Spinal cord (tissue), 10 donors: ENCODE measurements around the gene FOXG1. TPM values are rescaled to one million over a fixed set of nuclear protein-coding genes. Genes with fewer than 3 reads are reported as not detected.

Experiments used
- DNase-seq, 6 donors: peaks; one replicate each; pipeline versions ENCODE4 v3.0.0 to v3.0.0-alpha.2; 2013 to 2015; ENCODE audit warnings: low spot score in 6 of 6, low read depth in 4 of 6
- H3K27ac ChIP-seq: one replicate; pipeline ENCODE4 v1.5.1; 2013; ENCODE audit warnings: low read depth, low read length, control low read depth
- H3K27me3 ChIP-seq: one replicate; pipeline ENCODE4 v1.6.1; 2013; ENCODE audit warnings: low read length; ENCODE audit not compliant: control insufficient read depth, insufficient read depth
- H3K36me3 ChIP-seq: one replicate; pipeline ENCODE4 v1.6.1; 2013; ENCODE audit warnings: low read length; ENCODE audit not compliant: control insufficient read depth, insufficient read depth
- H3K4me1 ChIP-seq: one replicate; pipeline ENCODE4 v1.6.1; 2013; ENCODE audit warnings: low read length; ENCODE audit not compliant: control insufficient read depth, insufficient read depth
- H3K4me3 ChIP-seq: one replicate; pipeline ENCODE4 v1.5.1; 2013; ENCODE audit warnings: low read depth, low read length, control low read depth
- H3K9me3 ChIP-seq: one replicate; pipeline ENCODE4 v1.6.1; 2013; ENCODE audit warnings: low read length; ENCODE audit not compliant: control insufficient read depth, insufficient read depth
- WGBS: methylation state at CpG from one replicate; pipeline ENCODE4 v1.1.5; 2013; ENCODE audit warnings: missing lambda C conversion rate; ENCODE audit not compliant: insufficient coverage; 5-methylcytosine and 5-hydroxymethylcytosine counted together
- long read RNA-seq, 4 donors: transcript quantifications; one replicate each; lab custom pipeline, GENCODE V29; 2026
- polyA plus RNA-seq, 2 donors: library from polyadenylated mRNA; unstranded; fragments of 120-200 nt; gene quantifications; one replicate each; pipeline ENCODE4 v1.2.1, GENCODE V29; 2013; ENCODE audit not compliant: insufficient read length in 2 of 2
- total RNA-seq, 2 donors: library from RNA; depleted of rRNA in 1 of 2; stranded (reverse); fragments of 120-200 nt in 1 of 2; fragments of >200 nt in 1 of 2; gene quantifications; one replicate each; pipeline versions ENCODE4 v1.2.3 to v1.2.4, GENCODE V29; 2013 to 2014
- donor health status: healthy.

Gene FOXG1
- 1 to 10 TPM in 1 of 2 donors, not detected in 1; 1.5 TPM for total RNA-seq
- not detected for polyA plus RNA-seq
- long read RNA-seq, donor 1 = 0 reads
- long read RNA-seq, donor 2, full-length matches to known transcripts = 2 of 2 reads
- long read RNA-seq, donor 2, partial matches to known transcripts = 0 of 2 reads
- long read RNA-seq, donor 2, other reads (novel, unspliced or antisense) = 0 of 2 reads
- long read RNA-seq, donor 3, full-length matches to known transcripts = 52 of 52 reads
- long read RNA-seq, donor 3, partial matches to known transcripts = 0 of 52 reads
- long read RNA-seq, donor 3, other reads (novel, unspliced or antisense) = 0 of 52 reads
- long read RNA-seq, donor 4 = 0 reads

DNA sequence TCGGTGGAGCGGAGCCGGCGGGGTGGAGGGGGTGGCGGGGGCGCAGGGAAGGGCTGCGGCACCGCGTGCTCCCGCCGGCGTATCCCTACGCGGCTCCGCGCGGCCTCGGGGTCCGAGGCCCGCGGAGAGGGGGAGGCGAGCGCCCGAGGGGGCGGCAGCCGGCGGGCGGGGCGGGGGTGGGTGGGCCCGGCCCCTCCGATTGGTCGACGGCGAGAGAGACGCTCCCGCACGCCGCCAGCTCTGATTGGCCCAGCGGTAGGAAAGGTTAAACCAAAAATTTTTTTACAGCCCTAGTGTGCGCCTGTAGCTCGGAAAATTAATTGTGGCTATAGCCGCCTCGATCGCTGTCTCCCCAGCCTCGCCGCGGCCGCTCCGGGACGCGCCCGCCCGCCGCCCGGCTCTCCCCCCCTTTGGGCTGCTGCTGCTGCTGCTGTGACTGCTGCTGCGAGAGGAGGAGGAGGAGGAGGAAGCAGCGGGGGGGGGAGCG, at the start of gene FOXG1:
Gene FOXG1 (plus strand): TSS at position 319 of the 487 bp plus-strand sequence. CDS start 493 bp downstream, outside the sequence.
- Histone ChIP-seq H3K27me3 (peaks cover 88% of the 10 kb centered on the region), H3K36me3 (no peaks in the 10 kb centered on the region), H3K27ac (no peak within 1 kb of the TSS), H3K4me1 (peaks cover 18% of the 10 kb centered on the region), H3K9me3 (no peaks in the 10 kb centered on the region), H3K4me3 (no peak within 1 kb of the TSS)
- DNase-seq = peak in 2 of 6 donors; percentile 17 to 96
- WGBS = under 1% methylated on average over 46 of the region's 58 CpGs

- H3K27ac ChIP-seq = no peak overlapping the region
- H3K9me3 ChIP-seq = no peaks in the 10 kb centered on the region
- no peaks in the 10 kb centered on the region for H3K4me1 ChIP-seq
- H3K27me3 ChIP-seq = no peaks in the 10 kb centered on the region
- no peak for DNase-seq
- H3K4me3 ChIP-seq = no peak overlapping the region
- no peaks in the 10 kb centered on the region for H3K36me3 ChIP-seq
- WGBS = 100% methylated on average over 1 of the region's 5 CpGs
Measured at GRCh38 chr14:28719130-28719529, 47.5 kb upstream of the FOXG1 start.

GRCh38 chr14:28731358-28731757, 35.2 kb upstream of the FOXG1 start:
- no peaks in the 10 kb centered on the region for H3K4me1 ChIP-seq
- no peaks in the 10 kb centered on the region for H3K9me3 ChIP-seq
- no peaks in the 10 kb centered on the region for H3K36me3 ChIP-seq
- no peak overlapping the region for H3K4me3 ChIP-seq
- H3K27ac ChIP-seq = no peak overlapping the region
- no CpG with 5 or more reads among the region's 2 CpGs for WGBS
- DNase-seq = no peak
- H3K27me3 ChIP-seq = no peaks in the 10 kb centered on the region

DNA sequence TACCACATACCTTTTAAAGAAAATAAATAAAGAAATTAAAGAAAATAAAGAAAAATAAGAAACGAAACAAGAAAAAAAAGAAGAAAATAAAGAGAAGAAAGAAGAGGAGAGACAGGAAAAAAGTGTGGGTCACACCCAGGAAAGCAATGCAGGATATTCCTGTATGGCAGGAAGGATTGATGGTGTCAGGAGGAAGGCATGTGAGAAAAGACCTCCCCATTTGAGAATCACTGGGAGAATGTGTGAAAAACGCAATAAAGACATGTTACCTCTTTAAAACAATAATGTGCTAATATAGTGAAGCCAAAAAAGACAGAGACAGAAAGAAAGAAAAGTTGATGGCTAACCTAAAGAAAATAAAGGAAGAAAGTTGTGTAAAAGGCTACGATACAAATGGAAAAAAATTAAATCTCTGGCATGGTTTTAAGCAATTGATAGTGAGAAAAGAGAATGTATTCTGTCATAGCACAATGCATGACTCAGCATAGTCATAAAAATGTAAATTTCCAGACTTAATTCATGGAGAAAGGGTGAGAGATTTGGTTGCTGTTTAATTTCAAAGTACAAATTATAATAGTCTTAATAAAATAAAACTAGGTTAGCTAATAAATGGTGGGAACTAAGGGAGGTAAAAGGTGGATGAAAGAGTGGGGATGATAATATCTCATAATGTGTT, 24.3 kb upstream of the FOXG1 start:
- Histone ChIP-seq H3K27ac (no peak overlapping the region), H3K27me3 (no peaks in the 10 kb centered on the region), H3K4me1 (no peaks in the 10 kb centered on the region), H3K36me3 (no peaks in the 10 kb centered on the region), H3K4me3 (no peak overlapping the region), H3K9me3 (no peaks in the 10 kb centered on the region)
- DNase-seq = no peak
- WGBS = 83% methylated on average over 1 of the region's 3 CpGs

GRCh38 chr14:28744126-28744525, 22.5 kb upstream of the FOXG1 start:
- Histone ChIP-seq H3K4me1 (no peaks in the 10 kb centered on the region), H3K4me3 (no peak overlapping the region)
- DNase-seq = no peak

GRCh38 chr14:28745176-28745575, 21.4 kb upstream of the FOXG1 start:
- no peaks in the 10 kb centered on the region for H3K27me3 ChIP-seq
- no peak overlapping the region for H3K27ac ChIP-seq
- no peaks in the 10 kb centered on the region for H3K9me3 ChIP-seq
- H3K4me3 ChIP-seq = no peak overlapping the region
- no peaks in the 10 kb centered on the region for H3K4me1 ChIP-seq
- DNase-seq = no peak
- no CpG with 5 or more reads among the region's 1 CpG for WGBS
- H3K36me3 ChIP-seq = no peaks in the 10 kb centered on the region

More at GRCh38 chr14:28744126-28744525, 22.5 kb upstream of the FOXG1 start:
- no peaks in the 10 kb centered on the region for H3K36me3 ChIP-seq
- H3K9me3 ChIP-seq = no peaks in the 10 kb centered on the region
- H3K27ac ChIP-seq = no peak overlapping the region
- H3K27me3 ChIP-seq = no peaks in the 10 kb centered on the region

- DNase-seq = no peak
- 58% methylated on average over 1 of the region's 1 CpG for WGBS
Measured at GRCh38 chr14:28746247-28746646, 20.3 kb upstream of the FOXG1 start.

DNA sequence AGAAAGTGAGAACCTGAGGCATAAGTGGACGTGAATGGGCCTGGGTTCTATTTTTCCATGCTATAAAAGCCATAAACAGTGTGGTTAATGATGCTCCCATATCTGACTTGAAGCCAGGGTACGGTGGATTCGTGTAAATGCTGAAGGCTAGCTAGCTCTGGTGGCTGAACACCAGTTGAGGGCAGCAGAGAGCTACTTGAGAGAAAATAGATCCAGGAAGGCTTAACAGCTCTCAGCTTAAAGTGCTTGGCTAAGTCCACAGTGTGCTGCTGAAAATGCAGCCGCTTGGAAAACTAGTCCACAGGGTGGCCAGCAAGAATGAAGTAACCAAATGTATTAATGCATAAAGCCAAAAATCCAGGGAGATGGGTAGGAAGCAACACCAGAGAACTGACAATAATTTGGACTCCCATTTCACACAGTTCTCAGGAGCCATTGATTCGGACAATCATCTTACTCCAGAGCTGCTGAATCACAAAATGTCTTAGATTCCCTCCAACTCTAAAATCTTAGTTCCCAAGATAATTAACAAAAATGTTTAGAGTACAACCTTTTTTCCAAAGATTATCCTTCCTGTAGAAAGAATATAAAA, 15.0 kb upstream of the FOXG1 start:
- Histone ChIP-seq H3K4me3 (no peak overlapping the region), H3K9me3 (peaks cover 1% of the 10 kb centered on the region), H3K4me1 (no peaks in the 10 kb centered on the region), H3K36me3 (no peaks in the 10 kb centered on the region), H3K27ac (no peak overlapping the region), H3K27me3 (peaks cover 33% of the 10 kb centered on the region)
- WGBS = 28% methylated on average over 4 of the region's 5 CpGs
- DNase-seq = peak in 2 of 6 donors; percentile 91

More at GRCh38 chr14:28746247-28746646, 20.3 kb upstream of the FOXG1 start:
- Histone ChIP-seq H3K27ac (no peak overlapping the region), H3K9me3 (no peaks in the 10 kb centered on the region), H3K4me1 (no peaks in the 10 kb centered on the region), H3K27me3 (peaks cover under 1% of the 10 kb centered on the region), H3K4me3 (no peak overlapping the region), H3K36me3 (no peaks in the 10 kb centered on the region)

- peaks cover 62% of the 10 kb centered on the region for H3K27me3 ChIP-seq
- H3K36me3 ChIP-seq = no peaks in the 10 kb centered on the region
- no peak overlapping the region for H3K27ac ChIP-seq
- no peak overlapping the region for H3K4me3 ChIP-seq
- H3K4me1 ChIP-seq = peaks cover 9% of the 10 kb centered on the region
- WGBS = 13% methylated on average over 2 of the region's 9 CpGs
- DNase-seq = peak in 2 of 6 donors; percentile 89 to 94
- H3K9me3 ChIP-seq = peaks cover 1% of the 10 kb centered on the region
Measured at GRCh38 chr14:28754209-28754985, 12.2 kb upstream of the FOXG1 start.
